Keratinocyte (primary cell): Measurements from ENCODE around the gene PHOSPHO1. TPM values are rescaled to one million over a fixed set of nuclear protein-coding genes. Genes with fewer than 3 reads are reported as not detected.

Experiments
- DNase-seq: peaks from one replicate; pipeline ENCODE4 v3.0.0-alpha.2; 2011; ENCODE audit warnings: low read depth, missing footprints, low spot score
- FAIRE-seq: peaks from 2 replicates; lab custom pipeline; 2011; peaks lifted over from hg19 to GRCh38; lab: Jason Lieb, UNC
- H2AFZ ChIP-seq: 2 replicates; pipeline ENCODE4 v1.6.0; 2012; ENCODE audit warnings: low read length, control low read depth, inconsistent platforms; ENCODE audit not compliant: control insufficient read depth
- H3K27ac ChIP-seq: 2 replicates; pipeline ENCODE4 v1.5.1; 2011; ENCODE audit warnings: low read length; ENCODE audit not compliant: control insufficient read depth, insufficient read depth
- H3K27me3 ChIP-seq: 3 replicates; pipeline ENCODE4 v1.6.0; 2011; ENCODE audit warnings: low read length; ENCODE audit not compliant: control insufficient read depth, insufficient read depth; ENCODE audit errors: extremely low read depth
- H3K36me3 ChIP-seq, 2 experiments: 2 replicates in 1 of 2; 3 replicates in 1 of 2; pipeline ENCODE4 v1.5.1; 2011; ENCODE audit warnings: low read length in 2 of 2, mild to moderate bottlenecking in 1 of 2; ENCODE audit not compliant: control insufficient read depth in 2 of 2, insufficient read depth in 2 of 2; ENCODE audit errors: extremely low read depth in 1 of 2
- H3K4me1 ChIP-seq: 3 replicates; pipeline ENCODE4 v1.5.1; 2011; ENCODE audit warnings: low read length; ENCODE audit not compliant: control insufficient read depth, insufficient read depth; ENCODE audit errors: extremely low read depth
- H3K4me2 ChIP-seq: 3 replicates; pipeline ENCODE4 v1.6.0; 2011; ENCODE audit warnings: low read depth, low read length; ENCODE audit not compliant: control insufficient read depth, insufficient read depth; ENCODE audit errors: extremely low read depth
- H3K4me3 ChIP-seq, 3 experiments: fragments of 200-600 bp in 1 of 3; sonication (generic) in 1 of 3; 2 replicates in 2 of 3; 3 replicates in 1 of 3; pipeline ENCODE4 v1.5.1; 2011 to 2016; ENCODE audit warnings: low read length in 3 of 3, mild to moderate bottlenecking in 3 of 3, control low read depth in 2 of 3, inconsistent platforms in 1 of 3, low read depth in 1 of 3, mixed read lengths in 1 of 3, mixed run types in 1 of 3, moderate library complexity in 1 of 3; ENCODE audit not compliant: control insufficient read depth in 2 of 3, insufficient read depth in 2 of 3; ENCODE audit errors: extremely low read depth in 1 of 3
- H3K79me2 ChIP-seq: 2 replicates; pipeline ENCODE4 v1.6.0; 2012; ENCODE audit warnings: low read length; ENCODE audit not compliant: control insufficient read depth, insufficient read depth
- H3K9ac ChIP-seq: 3 replicates; pipeline ENCODE4 v1.6.0; 2011; ENCODE audit warnings: low read length; ENCODE audit not compliant: control insufficient read depth, insufficient read depth; ENCODE audit errors: extremely low read depth
- H3K9me1 ChIP-seq: 3 replicates; pipeline ENCODE4 v1.6.0; 2011; ENCODE audit warnings: low read length; ENCODE audit not compliant: control insufficient read depth, insufficient read depth; ENCODE audit errors: extremely low read depth
- H3K9me3 ChIP-seq: 2 replicates; pipeline ENCODE4 v1.5.1; 2012; ENCODE audit warnings: low read depth, low read length; ENCODE audit not compliant: control insufficient read depth
- H4K20me1 ChIP-seq: 3 replicates; pipeline ENCODE4 v1.6.0; 2011; ENCODE audit warnings: low read length; ENCODE audit not compliant: control insufficient read depth, insufficient read depth; ENCODE audit errors: extremely low read depth
- EZH2 ChIP-seq: IDR thresholded peaks from one replicate; pipeline ENCODE4 v1.6.1; 2012; ENCODE audit warnings: inconsistent platforms, mild to moderate bottlenecking, low read length, moderate library complexity
- dilution Hi-C: fragments of 300-500 bp; cut with MboI; formaldehyde crosslinking; loops from one replicate; pipeline ENCODE4 v1.7.0; 2020; ENCODE audit warnings: low sequenced_read_pairs; ENCODE audit not compliant: extremely low pct_ligation_motif_present
- polyA plus RNA-seq, 5 experiments: library from polyadenylated mRNA; depleted of rRNA in 3 of 5; stranded (reverse) in 3 of 5; stranded (forward) in 1 of 5; unstranded in 1 of 5; fragments of >200 nt; gene quantifications; 1 replicate in 1 of 5; 2 replicates in 3 of 5; 3 replicates in 1 of 5; pipeline versions ENCODE4 v1.2.1 to v1.2.3, GENCODE V29; 2011 to 2012; ENCODE audit warnings: missing spikeins in 2 of 5, low read depth in 1 of 5, low replicate concordance in 1 of 5
- TF ChIP-seq, protein P1 (sequence below), 3 experiments: IDR thresholded peaks in 1 of 3; conservative IDR thresholded peaks in 1 of 3; optimal IDR thresholded peaks in 1 of 3; 2 replicates in 2 of 3; 3 replicates in 1 of 3; pipeline versions ENCODE3 to v1.5.1; 2011; ENCODE audit warnings: low read length in 3 of 3, mild to moderate bottlenecking in 3 of 3, moderate library complexity in 2 of 3, control low read depth in 1 of 3, inconsistent platforms in 1 of 3; ENCODE audit not compliant: insufficient read depth in 2 of 3; ENCODE audit errors: extremely low read depth in 1 of 3

Gene PHOSPHO1
- polyA plus RNA-seq, 1 donor (not counting 4 experiments of a cell fraction or from before 2014, with no cell fraction given) = 0.04 TPM

DNA sequence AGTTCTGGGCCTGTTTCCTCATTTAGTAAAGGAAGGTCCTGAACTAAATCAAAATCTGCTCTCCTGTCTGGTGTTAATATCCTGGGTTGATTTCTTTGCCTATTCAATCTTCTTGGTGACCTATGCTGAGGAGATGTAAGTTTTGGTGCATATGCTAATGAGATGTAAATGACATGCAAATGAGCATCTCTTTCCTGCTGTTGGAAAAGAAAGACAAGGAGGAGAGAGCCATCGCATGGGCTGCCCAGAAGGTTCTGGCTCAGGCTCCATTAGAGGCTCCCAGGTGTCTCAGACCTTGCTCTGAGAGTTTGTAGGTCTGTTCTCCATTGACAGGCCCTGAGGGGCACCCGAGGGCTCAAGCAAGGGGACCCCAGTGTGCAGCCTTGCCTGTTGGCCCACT is 16.7 kb downstream of the PHOSPHO1 start:
- no peak overlapping the region for H3K9ac ChIP-seq
- H3K27me3 ChIP-seq = peaks cover 12% of the 10 kb centered on the region
- no peak overlapping the region for H3K4me3 ChIP-seq
- dilution Hi-C loops = no loop called here
- no peak overlapping the region for H2AFZ ChIP-seq
- FAIRE-seq (no peak), DNase-seq (no peak)
- TF ChIP-seq, protein P1, sequence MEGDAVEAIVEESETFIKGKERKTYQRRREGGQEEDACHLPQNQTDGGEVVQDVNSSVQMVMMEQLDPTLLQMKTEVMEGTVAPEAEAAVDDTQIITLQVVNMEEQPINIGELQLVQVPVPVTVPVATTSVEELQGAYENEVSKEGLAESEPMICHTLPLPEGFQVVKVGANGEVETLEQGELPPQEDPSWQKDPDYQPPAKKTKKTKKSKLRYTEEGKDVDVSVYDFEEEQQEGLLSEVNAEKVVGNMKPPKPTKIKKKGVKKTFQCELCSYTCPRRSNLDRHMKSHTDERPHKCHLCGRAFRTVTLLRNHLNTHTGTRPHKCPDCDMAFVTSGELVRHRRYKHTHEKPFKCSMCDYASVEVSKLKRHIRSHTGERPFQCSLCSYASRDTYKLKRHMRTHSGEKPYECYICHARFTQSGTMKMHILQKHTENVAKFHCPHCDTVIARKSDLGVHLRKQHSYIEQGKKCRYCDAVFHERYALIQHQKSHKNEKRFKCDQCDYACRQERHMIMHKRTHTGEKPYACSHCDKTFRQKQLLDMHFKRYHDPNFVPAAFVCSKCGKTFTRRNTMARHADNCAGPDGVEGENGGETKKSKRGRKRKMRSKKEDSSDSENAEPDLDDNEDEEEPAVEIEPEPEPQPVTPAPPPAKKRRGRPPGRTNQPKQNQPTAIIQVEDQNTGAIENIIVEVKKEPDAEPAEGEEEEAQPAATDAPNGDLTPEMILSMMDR (optimal IDR thresholded peaks at IDR 0.05 in 1 of 3, IDR thresholded peaks at IDR 0.05 in 1 of 3, conservative IDR thresholded peaks at IDR 0.05 in 1 of 3; ENCODE audit: extremely low read depth in 1 of 3, insufficient read depth in 2 of 3, low read length in 3 of 3) = no peak
- no peak for TF ChIP-seq EZH2
- peaks cover 3% of the 10 kb centered on the region for H3K4me1 ChIP-seq
- H3K4me2 ChIP-seq = no peak overlapping the region
- no peaks in the 10 kb centered on the region for H4K20me1 ChIP-seq
- H3K79me2 ChIP-seq = no peaks in the 10 kb centered on the region
- no peaks in the 10 kb centered on the region for H3K36me3 ChIP-seq
- H3K9me3 ChIP-seq = no peaks in the 10 kb centered on the region
- no peaks in the 10 kb centered on the region for H3K9me1 ChIP-seq
- no peak overlapping the region for H3K27ac ChIP-seq

DNA sequence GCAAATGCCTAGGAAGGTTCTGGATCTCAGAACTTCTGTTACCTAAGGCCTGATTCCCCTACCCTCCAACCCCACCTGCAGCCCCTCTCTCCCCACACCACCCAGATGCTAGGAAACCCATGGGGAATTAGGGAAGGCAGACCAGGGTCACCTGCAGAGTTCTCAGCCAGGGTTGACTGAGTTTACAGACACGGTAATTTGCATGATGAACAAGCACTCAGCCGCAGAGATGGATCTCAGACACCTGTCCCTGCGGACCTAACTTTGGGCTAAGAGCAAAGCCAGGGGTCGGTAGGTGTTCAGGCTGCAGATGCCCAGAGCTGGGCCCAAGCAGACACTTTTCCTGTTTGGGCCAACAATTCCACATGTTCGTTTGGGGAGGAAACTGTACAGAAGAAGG is 17.2 kb downstream of the PHOSPHO1 start:
- H3K4me3 ChIP-seq = no peak overlapping the region
- no peak for DNase-seq
- H3K9ac ChIP-seq = no peak overlapping the region
- H4K20me1 ChIP-seq = no peaks in the 10 kb centered on the region
- peaks cover 3% of the 10 kb centered on the region for H3K4me1 ChIP-seq
- FAIRE-seq = no peak
- TF ChIP-seq EZH2 = no peak
- TF ChIP-seq, protein P1 (optimal IDR thresholded peaks at IDR 0.05 in 1 of 3, IDR thresholded peaks at IDR 0.05 in 1 of 3, conservative IDR thresholded peaks at IDR 0.05 in 1 of 3; ENCODE audit: extremely low read depth in 1 of 3, insufficient read depth in 2 of 3, low read length in 3 of 3) = no peak
- no peak overlapping the region for H3K27ac ChIP-seq
- no peak overlapping the region for H2AFZ ChIP-seq
- H3K27me3 ChIP-seq = peaks cover 11% of the 10 kb centered on the region
- no peaks in the 10 kb centered on the region for H3K9me1 ChIP-seq
- H3K4me2 ChIP-seq = no peak overlapping the region
- H3K36me3 ChIP-seq = no peaks in the 10 kb centered on the region
- no peaks in the 10 kb centered on the region for H3K79me2 ChIP-seq
- no peaks in the 10 kb centered on the region for H3K9me3 ChIP-seq
- dilution Hi-C loops = no loop called here
